ENCODE data around the gene CLN3. TPM values are rescaled to one million over a fixed set of nuclear protein-coding genes. Genes with fewer than 3 reads are reported as not detected.

Gene CLN3
- total and polyA plus RNA-seq, 2 of the 13 experiments (the other 11 are each of a cell fraction or from before 2014, with no cell fraction given), result 23.4 to 46.8 TPM

DNA sequence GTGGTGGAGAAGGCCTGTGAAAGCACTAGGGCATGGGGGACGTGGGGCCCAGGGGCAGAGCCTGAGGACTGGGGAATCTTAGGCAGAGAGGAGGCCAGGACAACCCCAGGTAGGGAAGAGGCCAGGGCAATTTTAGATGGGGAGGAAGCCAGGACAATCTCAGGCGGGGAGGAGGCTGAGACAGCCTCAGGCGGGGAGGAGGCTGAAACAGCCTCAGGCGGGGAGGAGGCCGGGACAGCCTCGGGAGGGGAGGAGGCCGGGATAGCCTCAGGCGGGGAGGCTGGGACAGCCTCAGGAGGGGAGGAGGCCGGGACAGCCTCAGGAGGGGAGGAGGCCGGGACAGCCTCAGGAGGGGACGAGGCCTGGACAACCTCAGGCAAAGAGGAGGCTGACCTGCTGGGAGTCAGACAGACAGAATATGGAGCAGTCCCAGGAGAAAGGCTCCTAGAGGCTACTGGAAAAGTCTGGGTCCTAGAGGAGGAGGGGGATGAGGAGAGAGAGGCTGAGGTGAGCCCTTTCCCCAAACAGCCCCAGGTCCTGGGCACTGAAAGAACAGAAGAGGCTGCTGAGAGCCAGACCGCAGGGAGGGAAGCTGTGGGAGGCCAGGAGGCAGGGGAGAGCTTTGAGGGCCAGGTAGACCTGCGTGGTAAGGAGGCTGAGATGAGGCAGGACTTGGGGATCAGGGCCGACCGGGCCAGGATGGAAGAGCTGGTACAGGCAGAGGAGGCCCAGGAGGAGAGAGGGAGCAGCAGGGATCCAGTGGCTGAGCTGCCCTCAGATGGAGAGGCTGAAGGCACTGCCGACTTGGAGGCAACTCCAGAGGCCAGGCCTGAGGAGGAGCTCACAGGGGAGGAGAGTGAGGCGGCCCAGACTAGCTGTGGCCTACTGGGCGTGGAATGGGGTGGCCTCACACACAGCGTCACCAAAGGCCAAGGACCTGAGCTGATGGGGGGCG is 4.2 kb upstream of the CLN3 start (continued):
- TF ChIP-seq RAD51 (IDR thresholded peaks at IDR 0.05; ENCODE audit: borderline replicate concordance), result no peak
- no peak for TF ChIP-seq ZBTB20 (CRISPR knock-in tag; IDR thresholded peaks at IDR 0.05; ENCODE audit: borderline replicate concordance, low read depth)
- TF ChIP-seq U2AF1 (optimal IDR thresholded peaks at IDR 0.05; ENCODE audit: low read depth, low read length), result no peak
- TF ChIP-seq MTA3 (CRISPR knock-in tag; IDR thresholded peaks at IDR 0.05), result no peak
- no peak for TF ChIP-seq MTF2 (CRISPR knock-in tag; IDR thresholded peaks at IDR 0.05; ENCODE audit: borderline replicate concordance)
- 0 out of 2 replicates have a peak, but pooled peaks have one; percentile 22 for TF ChIP-seq ZNF263 (CRISPR knock-in tag; IDR thresholded peaks at IDR 0.05)
- no peak for TF ChIP-seq SP140L (CRISPR knock-in tag; IDR thresholded peaks at IDR 0.05; ENCODE audit: borderline replicate concordance)
- no peak for TF ChIP-seq GATAD2A (CRISPR knock-in tag; IDR thresholded peaks at IDR 0.05)
- TF ChIP-seq ZNF605 (CRISPR knock-in tag; IDR thresholded peaks at IDR 0.05), result no peak
- no peak for TF ChIP-seq ZNF335 (CRISPR knock-in tag; IDR thresholded peaks at IDR 0.05)
- no peak for TF ChIP-seq JUNB (CRISPR knock-in tag; IDR thresholded peaks at IDR 0.05; ENCODE audit: borderline replicate concordance)
- TF ChIP-seq ZNF382 (CRISPR knock-in tag; IDR thresholded peaks at IDR 0.05; ENCODE audit: borderline replicate concordance), result no peak

DNA sequence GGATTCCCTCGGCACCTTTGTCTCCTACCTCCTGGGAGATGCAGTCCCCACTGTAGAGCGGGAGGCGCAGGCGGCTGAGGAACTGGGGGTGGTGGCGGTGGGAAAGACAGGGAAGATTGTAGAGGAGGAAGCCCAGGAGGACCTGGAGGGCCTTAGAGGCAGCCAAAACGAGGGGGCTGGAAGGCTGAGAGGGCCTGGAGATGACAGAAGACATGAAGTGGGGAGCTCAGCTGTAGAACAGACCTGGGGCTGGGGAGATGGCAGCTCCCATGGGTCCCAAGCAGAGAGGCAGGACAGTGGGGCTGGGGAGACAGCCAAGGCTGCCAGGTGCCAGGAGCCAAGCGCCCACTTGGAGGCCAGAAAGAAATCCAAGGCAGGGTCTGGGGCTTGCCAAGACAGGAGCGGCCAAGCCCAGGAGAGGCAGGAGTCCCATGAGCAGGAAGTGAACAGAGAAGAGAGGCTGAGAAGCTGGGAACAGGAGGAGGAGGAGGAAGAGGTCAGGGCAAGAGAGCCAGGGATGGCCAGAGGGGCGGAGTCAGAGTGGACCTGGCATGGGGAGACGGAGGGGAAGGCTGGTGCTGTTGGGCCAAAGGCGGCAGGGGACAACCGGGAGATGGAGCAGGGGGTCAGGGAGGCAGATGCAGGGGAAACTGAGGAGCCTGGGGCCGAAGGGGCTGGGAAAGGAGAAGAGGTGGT is 3.4 kb upstream of the CLN3 start:
- Histone ChIP-seq H3K4me2 (ENCODE audit: low read depth, low read length) (no peak overlapping the region), H3K27ac (ENCODE audit: extremely low read length, insufficient read depth, low read length) (no peak overlapping the region), H3K79me2 (ENCODE audit: insufficient read depth, low read length) (no peaks in the 10 kb centered on the region), H3K4me1 (ENCODE audit: insufficient read depth, low read length) (peaks cover 20% of the 10 kb centered on the region; the same call in 1 of the 2 replicates), H3K4me3 (replicated peaks in 1 of 3; ENCODE audit: insufficient read depth in 1 of 3, low read depth in 2 of 3, low read length in 3 of 3) (no peak overlapping the region), H4K20me1 (ENCODE audit: insufficient read depth, low read length) (no peaks in the 10 kb centered on the region), H3K36me3 (replicated peaks in 1 of 2; ENCODE audit: control insufficient read depth in 1 of 2, insufficient read depth in 2 of 2, low read length in 2 of 2) (no peaks in the 10 kb centered on the region), H3K9me3 (ENCODE audit: low read length) (no peaks in the 10 kb centered on the region), H2AFZ (ENCODE audit: low read length) (no peak overlapping the region), H3K9ac (ENCODE audit: insufficient read depth, low read depth, low read length) (no peak overlapping the region), H3K27me3 (ENCODE audit: control insufficient read depth in 1 of 2, insufficient read depth in 2 of 2, low read length in 2 of 2) (peaks cover 18 to 59% of the 10 kb centered on the region in 2 experiments)
- no peak for ATAC-seq
- DNase-seq (ENCODE audit: low spot score), result no peak
- TF ChIP-seq, protein P1, sequence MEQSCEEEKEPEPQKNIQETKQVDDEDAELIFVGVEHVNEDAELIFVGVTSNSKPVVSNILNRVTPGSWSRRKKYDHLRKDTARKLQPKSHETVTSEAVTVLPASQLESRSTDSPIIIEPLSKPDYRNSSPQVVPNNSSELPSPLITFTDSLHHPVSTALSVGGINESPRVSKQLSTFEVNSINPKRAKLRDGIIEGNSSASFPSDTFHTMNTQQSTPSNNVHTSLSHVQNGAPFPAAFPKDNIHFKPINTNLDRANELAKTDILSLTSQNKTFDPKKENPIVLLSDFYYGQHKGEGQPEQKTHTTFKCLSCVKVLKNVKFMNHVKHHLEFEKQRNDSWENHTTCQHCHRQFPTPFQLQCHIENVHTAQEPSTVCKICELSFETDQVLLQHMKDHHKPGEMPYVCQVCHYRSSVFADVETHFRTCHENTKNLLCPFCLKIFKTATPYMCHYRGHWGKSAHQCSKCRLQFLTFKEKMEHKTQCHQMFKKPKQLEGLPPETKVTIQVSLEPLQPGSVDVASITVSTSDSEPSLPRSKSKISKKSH (CRISPR knock-in tag; IDR thresholded peaks at IDR 0.05; ENCODE audit: borderline replicate concordance), result no peak
- no peak for TF ChIP-seq ZBTB21 (CRISPR knock-in tag; IDR thresholded peaks at IDR 0.05)
- TF ChIP-seq ZNF768 (CRISPR knock-in tag; IDR thresholded peaks at IDR 0.05), result 0 out of 2 replicates have a peak, but pooled peaks have one; percentile 7
- TF ChIP-seq MTA1 (CRISPR knock-in tag; IDR thresholded peaks at IDR 0.05; ENCODE audit: borderline replicate concordance), result 0 out of 2 replicates have a peak, but pooled peaks have one; percentile 39
- TF ChIP-seq CCDC6 (CRISPR knock-in tag; IDR thresholded peaks at IDR 0.05), result no peak
- BruUV-seq (replicated peaks), result no TSS peak
- ChIA-PET CTCF (ENCODE audit: low intra/inter-chr PET ratio, low total read pairs) (no interaction called here), POLR2A (no interaction called here)
- 56% methylated on average over 13 of the region's 13 CpGs for WGBS (ENCODE audit: low lambda C conversion rate)
- no peak for FAIRE-seq
- intact Hi-C loops (cut with micrococcal nuclease; ENCODE audit: unreplicated experiment) (no loop called here), in situ Hi-C loops (cut with HindIII; ENCODE audit: extremely low pct_ligation_motif_present, low pct_unique_long_range_greater_than_20kb) (no loop called here)

Data from HepG2 (cell line).